GM12878 (cell line): ENCODE data around the gene DENND1A. TPM values are rescaled to one million over a fixed set of nuclear protein-coding genes. Genes with fewer than 3 reads are reported as not detected.

Source experiments
- ATAC-seq: fragments of 200-7000 bp; cut with Tn5 transposase; 3 replicates; pipeline ENCODE4 v1.9.1; 2020; ENCODE audit warnings: mild to moderate bottlenecking, moderate library complexity
- BruUV-seq: library from RNA; stranded (reverse); fragments of 400-500 nt; replicated peaks from 2 replicates; lab custom pipeline; 2021; lab: Mats Ljungman, UMichigan
- CTCF ChIA-PET: fragments of 300-600 bp; sonication (Branson Sonifier 250); formaldehyde crosslinking; extraction: SDS; loops from one replicate; lab custom pipeline; 2021; ENCODE audit warnings: inconsistent platforms; lab: Yijun Ruan, JAX
- POLR2A ChIA-PET: fragments of 350-600 bp; formaldehyde crosslinking; extraction: SDS; loops from one replicate; lab custom pipeline; 2021; ENCODE audit warnings: inconsistent platforms; lab: Charles Lee
- RAD21 ChIA-PET: fragments of 300-600 bp; sonication (Branson Sonifier 250); formaldehyde crosslinking; loops from one replicate; lab custom pipeline; 2023; ENCODE audit warnings: antibody characterized with exemption; ENCODE audit not compliant: unreplicated experiment; lab: Charles Lee
- SMC1A ChIA-PET: fragments of 300-600 bp; sonication (Branson Sonifier 250); formaldehyde crosslinking; loops from one replicate; lab custom pipeline; 2023; ENCODE audit not compliant: unreplicated experiment, uncharacterized antibody; lab: Charles Lee
- DNase-seq: peaks from one replicate; pipeline ENCODE4 v3.0.0-alpha.2; 2011; ENCODE audit warnings: low read depth, low spot score
- FAIRE-seq: peaks from 3 replicates; lab custom pipeline; 2011; peaks lifted over from hg19 to GRCh38; lab: Jason Lieb, UNC
- H2AFZ ChIP-seq: 2 replicates; pipeline ENCODE4 v1.6.0; 2011; ENCODE audit warnings: low read depth, low read length, control low read depth; ENCODE audit not compliant: control insufficient read depth
- H3K27ac ChIP-seq: 2 replicates; pipeline ENCODE4 v1.5.1; 2011; ENCODE audit warnings: control low read depth; ENCODE audit not compliant: control insufficient read depth, insufficient read depth
- H3K27me3 ChIP-seq, 2 experiments: replicated peaks in 1 of 2; 2 replicates each; pipeline versions ENCODE4 v1.6.0 to v1.6.1; 2011; ENCODE audit warnings: low read length in 1 of 2; ENCODE audit not compliant: control insufficient read depth in 2 of 2, insufficient read depth in 2 of 2
- H3K36me3 ChIP-seq, 2 experiments: 2 replicates each; pipeline ENCODE4 v1.5.1; 2011; ENCODE audit warnings: low read length in 1 of 2; ENCODE audit not compliant: control insufficient read depth in 2 of 2, insufficient read depth in 2 of 2
- H3K4me1 ChIP-seq: 2 replicates; pipeline ENCODE4 v1.6.1; 2011; ENCODE audit warnings: mild to moderate bottlenecking, low read length, moderate library complexity, mixed read lengths; ENCODE audit not compliant: control insufficient read depth, insufficient read depth
- H3K4me2 ChIP-seq: 2 replicates; pipeline ENCODE4 v1.6.0; 2011; ENCODE audit warnings: control low read depth; ENCODE audit not compliant: control insufficient read depth, insufficient read depth
- H3K4me3 ChIP-seq: fragments of 200-600 bp; sonication (generic); 2 replicates; pipeline ENCODE4 v1.5.1; 2016
- H3K79me2 ChIP-seq: 2 replicates; pipeline ENCODE4 v1.6.0; 2011; ENCODE audit warnings: low read length; ENCODE audit not compliant: control insufficient read depth, insufficient read depth
- H3K9ac ChIP-seq: 2 replicates; pipeline ENCODE4 v1.8.0; 2011; ENCODE audit warnings: low read length, control low read depth, mixed read lengths; ENCODE audit not compliant: control insufficient read depth, insufficient read depth
- H3K9me3 ChIP-seq: replicated peaks from 3 replicates; pipeline ENCODE4 v1.5.1; 2011; ENCODE audit warnings: mild to moderate bottlenecking, low read length; ENCODE audit not compliant: control insufficient read depth, insufficient read depth
- H4K20me1 ChIP-seq: 2 replicates; pipeline ENCODE4 v1.6.0; 2011; ENCODE audit not compliant: control insufficient read depth, insufficient read depth
- CBX5 ChIP-seq: sonication (generic); IDR thresholded peaks from 2 replicates; pipeline ENCODE4 v1.6.1; 2016; ENCODE audit warnings: low read depth, moderate library complexity, mild to moderate bottlenecking, inconsistent platforms
- GATAD2B ChIP-seq: fragments of 450-650 bp; conservative IDR thresholded peaks from 2 replicates; pipeline ENCODE4 v1.6.1; 2017; ENCODE audit warnings: low read depth, mild to moderate bottlenecking, moderate library complexity
- IKZF1 ChIP-seq: fragments of 450-650 bp; conservative IDR thresholded peaks from 2 replicates; pipeline ENCODE4 v1.6.1; 2017; ENCODE audit warnings: antibody characterized with exemption, mild to moderate bottlenecking
- JUNB ChIP-seq: IDR thresholded peaks from 2 replicates; pipeline ENCODE4 v1.6.1; 2016; ENCODE audit warnings: antibody characterized with exemption, mild to moderate bottlenecking
- JUND ChIP-seq: IDR thresholded peaks from 2 replicates; pipeline ENCODE4 v1.6.1; 2012; ENCODE audit warnings: low read depth, mild to moderate bottlenecking, low read length, improper control_type of control experiment, moderate library complexity
- NBN ChIP-seq: fragments of 450-650 bp; IDR thresholded peaks from 2 replicates; pipeline ENCODE4 v1.6.1; 2016
- NRF1 ChIP-seq: conservative IDR thresholded peaks from 2 replicates; pipeline ENCODE4 v1.6.1; 2011; ENCODE audit warnings: mild to moderate bottlenecking, low read depth, low read length, improper control_type of control experiment
- RAD21 ChIP-seq: IDR thresholded peaks from 2 replicates; pipeline ENCODE4 v1.6.1; 2011; ENCODE audit warnings: mild to moderate bottlenecking, low read depth, low read length, moderate library complexity; ENCODE audit not compliant: insufficient read depth
- RUNX3 ChIP-seq: IDR thresholded peaks from 2 replicates; pipeline ENCODE4 v1.6.1; 2012; ENCODE audit warnings: low read length, inconsistent platforms
- STAT1 ChIP-seq: fragments of 450-650 bp; conservative IDR thresholded peaks from 2 replicates; pipeline ENCODE4 v1.6.1; 2014; ENCODE audit warnings: antibody characterized with exemption, mild to moderate bottlenecking
- TCF12 ChIP-seq: IDR thresholded peaks from 2 replicates; pipeline ENCODE4 v1.6.1; 2011; ENCODE audit warnings: low read depth, mild to moderate bottlenecking, low read length
- ZBED1 ChIP-seq: IDR thresholded peaks from 2 replicates; pipeline ENCODE4 v1.6.1; 2016; ENCODE audit warnings: borderline replicate concordance
- ZBTB4 ChIP-seq: fragments of 450-650 bp; formaldehyde crosslinking; IDR thresholded peaks from 2 replicates; pipeline ENCODE4 v1.4.0; 2022; ENCODE audit warnings: mild to moderate bottlenecking, moderate library complexity
- ZNF217 ChIP-seq: fragments of 450-650 bp; IDR thresholded peaks from 2 replicates; pipeline ENCODE4 v1.6.1; 2017; ENCODE audit warnings: antibody characterized with exemption, mild to moderate bottlenecking
- WGBS: methylation state at CpG from one replicate; pipeline ENCODE4 v1.1.6; 2016; ENCODE audit warnings: low lambda C conversion rate; ENCODE audit not compliant: insufficient replicate concordance, insufficient coverage; ENCODE audit errors: missing lambda C conversion rate; 5-methylcytosine and 5-hydroxymethylcytosine counted together
- in situ Hi-C: fragments of 300-500 bp; cut with MboI; formaldehyde crosslinking; loops from 9 replicates; pipeline ENCODE4 v1.14.3; 2018; ENCODE audit warnings: mixed read lengths
- intact Hi-C: fragments of 100-400 bp; cut with micrococcal nuclease; formaldehyde crosslinking; loops from one replicate; pipeline ENCODE4 v1.14.2; 2022; ENCODE audit not compliant: unreplicated experiment
- polyA plus RNA-seq, 11 experiments: library from polyadenylated mRNA; depleted of rRNA in 4 of 11; unstranded in 6 of 11; stranded (reverse) in 5 of 11; fragments of >200 nt; fragmentation: Nextera tagmentation in 4 of 11; fragmentation: Illumina TruSeq in 1 of 11; extraction: Ambion mirVana in 4 of 11; extraction: Trizol in 1 of 11; gene quantifications; 1 replicate in 1 of 11; 2 replicates in 10 of 11; pipeline versions ENCODE4 v1.2.1 to v1.2.3, GENCODE V29; 2011 to 2016; ENCODE audit warnings: inconsistent platforms in 2 of 11, missing spikeins in 2 of 11, low read depth in 1 of 11
- total RNA-seq, 4 experiments: library from RNA; depleted of rRNA in 3 of 4; stranded (reverse); fragments of >200 nt in 3 of 4; fragmentation: Illumina TruSeq in 1 of 4; extraction: Trizol in 1 of 4; gene quantifications; 2 replicates each; pipeline versions ENCODE4 v1.2.1 to v1.2.3, GENCODE V29; 2013 to 2021
- TF ChIP-seq, protein P1 (sequence below): fragments of 450-650 bp; formaldehyde crosslinking; IDR thresholded peaks from 2 replicates; pipeline ENCODE4 v1.5.0; 2022; ENCODE audit warnings: mild to moderate bottlenecking, missing genetic modification characterization
- TF ChIP-seq, protein P2 (sequence below): fragments of 450-650 bp; conservative IDR thresholded peaks from 2 replicates; pipeline ENCODE4 v1.6.1; 2017; ENCODE audit warnings: mild to moderate bottlenecking, moderate library complexity

The DENND1A gene
- total and polyA plus RNA-seq, 10 of the 15 experiments (the other 5 are each of a cell fraction or from before 2014, with no cell fraction given) = 14.1 to 48.6 (median 35.2) TPM

DNA sequence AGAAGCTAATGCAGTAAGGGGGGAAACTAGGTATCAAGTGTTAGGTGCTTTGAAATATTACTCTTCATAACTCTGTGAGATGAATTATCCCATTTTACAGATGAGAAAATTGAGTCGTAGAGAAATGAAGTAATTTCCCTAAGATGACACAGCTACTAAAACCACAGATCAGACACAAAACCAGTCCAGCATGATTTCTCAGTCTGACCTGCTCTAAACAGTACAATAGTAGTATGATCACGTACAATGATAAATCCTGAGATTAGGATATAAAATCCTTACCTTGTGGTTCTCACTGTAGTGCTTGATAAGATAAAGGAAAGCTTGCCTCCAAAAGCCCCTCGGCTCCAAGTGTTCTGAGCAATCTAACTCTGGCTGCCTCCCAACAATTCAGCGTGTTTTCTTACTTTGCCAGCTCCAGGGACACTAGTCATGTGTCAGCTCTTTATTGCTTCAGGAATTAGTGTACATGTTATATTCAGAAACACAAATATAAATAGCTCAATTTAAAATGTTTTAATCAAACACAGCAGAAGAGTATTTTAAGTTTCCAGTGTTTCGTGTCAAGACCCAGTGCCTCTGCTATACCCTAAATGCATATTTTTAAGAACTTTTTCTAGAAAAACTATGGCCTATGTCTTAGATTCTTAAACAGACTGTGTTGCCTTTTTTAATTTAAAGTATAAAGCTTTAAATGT lies 243.6 kb downstream of the DENND1A start:
- DNase-seq (no peak), FAIRE-seq (no peak), ATAC-seq (peak; percentile 8; the same call in 1 of the 3 replicates)
- ChIA-PET RAD21 (interaction anchor here (1.1 to 4.4 kb wide), 10 partner anchors 10 to 368 kb away, joined by 3 to 20 read pairs (median 4); no protein-coding TSS in a partner anchor), CTCF (interaction anchor here (0.9 to 2.3 kb wide), 9 partner anchors 12 to 319 kb away, joined by 3 to 11 read pairs (median 4); no protein-coding TSS in a partner anchor), POLR2A (interaction anchor here (0.9 to 1.3 kb wide), 3 partner anchors 12 to 52 kb away, joined by 3 to 4 read pairs (median 3); no protein-coding TSS in a partner anchor), SMC1A (interaction anchor here (0.6 to 6.2 kb wide), 24 partner anchors 7 to 354 kb away, joined by 3 to 103 read pairs (median 6); no protein-coding TSS in a partner anchor)
- Histone ChIP-seq H3K36me3 (no peaks in the 10 kb centered on the region), H3K27me3 (no peaks in the 10 kb centered on the region), H3K9me3 (no peaks in the 10 kb centered on the region), H3K9ac (no peak overlapping the region), H3K79me2 (no peaks in the 10 kb centered on the region; the same call in 1 of the 2 replicates), H3K4me3 (no peak overlapping the region), H2AFZ (no peak overlapping the region), H3K27ac (no peak overlapping the region), H3K4me1 (peaks cover 33% of the 10 kb centered on the region), H3K4me2 (no peak overlapping the region), H4K20me1 (no peaks in the 10 kb centered on the region)
- in situ Hi-C loops (no loop called here), intact Hi-C loops (no loop called here)
- no TSS peak for BruUV-seq
- WGBS = 81% methylated on average over 5 of the region's 5 CpGs
- TF ChIP-seq, protein P1, sequence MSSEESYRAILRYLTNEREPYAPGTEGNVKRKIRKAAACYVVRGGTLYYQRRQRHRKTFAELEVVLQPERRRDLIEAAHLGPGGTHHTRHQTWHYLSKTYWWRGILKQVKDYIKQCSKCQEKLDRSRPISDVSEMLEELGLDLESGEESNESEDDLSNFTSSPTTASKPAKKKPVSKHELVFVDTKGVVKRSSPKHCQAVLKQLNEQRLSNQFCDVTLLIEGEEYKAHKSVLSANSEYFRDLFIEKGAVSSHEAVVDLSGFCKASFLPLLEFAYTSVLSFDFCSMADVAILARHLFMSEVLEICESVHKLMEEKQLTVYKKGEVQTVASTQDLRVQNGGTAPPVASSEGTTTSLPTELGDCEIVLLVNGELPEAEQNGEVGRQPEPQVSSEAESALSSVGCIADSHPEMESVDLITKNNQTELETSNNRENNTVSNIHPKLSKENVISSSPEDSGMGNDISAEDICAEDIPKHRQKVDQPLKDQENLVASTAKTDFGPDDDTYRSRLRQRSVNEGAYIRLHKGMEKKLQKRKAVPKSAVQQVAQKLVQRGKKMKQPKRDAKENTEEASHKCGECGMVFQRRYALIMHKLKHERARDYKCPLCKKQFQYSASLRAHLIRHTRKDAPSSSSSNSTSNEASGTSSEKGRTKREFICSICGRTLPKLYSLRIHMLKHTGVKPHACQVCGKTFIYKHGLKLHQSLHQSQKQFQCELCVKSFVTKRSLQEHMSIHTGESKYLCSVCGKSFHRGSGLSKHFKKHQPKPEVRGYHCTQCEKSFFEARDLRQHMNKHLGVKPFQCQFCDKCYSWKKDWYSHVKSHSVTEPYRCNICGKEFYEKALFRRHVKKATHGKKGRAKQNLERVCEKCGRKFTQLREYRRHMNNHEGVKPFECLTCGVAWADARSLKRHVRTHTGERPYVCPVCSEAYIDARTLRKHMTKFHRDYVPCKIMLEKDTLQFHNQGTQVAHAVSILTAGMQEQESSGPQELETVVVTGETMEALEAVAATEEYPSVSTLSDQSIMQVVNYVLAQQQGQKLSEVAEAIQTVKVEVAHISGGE (CRISPR knock-in tag) = no peak
- TF ChIP-seq JUNB = 0 out of 2 replicates have a peak, but pooled peaks have one; percentile 16
- TF ChIP-seq NBN = no peak
- no peak for TF ChIP-seq GATAD2B
- TF ChIP-seq ZBTB4 (CRISPR knock-in tag) = no peak
- TF ChIP-seq CBX5 = no peak
- peak; percentile 44; the same call in 1 of the 2 replicates for TF ChIP-seq RUNX3
- TF ChIP-seq, protein P2, sequence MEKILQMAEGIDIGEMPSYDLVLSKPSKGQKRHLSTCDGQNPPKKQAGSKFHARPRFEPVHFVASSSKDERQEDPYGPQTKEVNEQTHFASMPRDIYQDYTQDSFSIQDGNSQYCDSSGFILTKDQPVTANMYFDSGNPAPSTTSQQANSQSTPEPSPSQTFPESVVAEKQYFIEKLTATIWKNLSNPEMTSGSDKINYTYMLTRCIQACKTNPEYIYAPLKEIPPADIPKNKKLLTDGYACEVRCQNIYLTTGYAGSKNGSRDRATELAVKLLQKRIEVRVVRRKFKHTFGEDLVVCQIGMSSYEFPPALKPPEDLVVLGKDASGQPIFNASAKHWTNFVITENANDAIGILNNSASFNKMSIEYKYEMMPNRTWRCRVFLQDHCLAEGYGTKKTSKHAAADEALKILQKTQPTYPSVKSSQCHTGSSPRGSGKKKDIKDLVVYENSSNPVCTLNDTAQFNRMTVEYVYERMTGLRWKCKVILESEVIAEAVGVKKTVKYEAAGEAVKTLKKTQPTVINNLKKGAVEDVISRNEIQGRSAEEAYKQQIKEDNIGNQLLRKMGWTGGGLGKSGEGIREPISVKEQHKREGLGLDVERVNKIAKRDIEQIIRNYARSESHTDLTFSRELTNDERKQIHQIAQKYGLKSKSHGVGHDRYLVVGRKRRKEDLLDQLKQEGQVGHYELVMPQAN = no peak
- no peak for TF ChIP-seq JUND
- no peak for TF ChIP-seq TCF12
- no peak for TF ChIP-seq STAT1
- TF ChIP-seq NRF1 = no peak
- TF ChIP-seq RAD21 = no peak
- TF ChIP-seq ZBED1 = no peak
- TF ChIP-seq ZNF217 = peak; percentile 72; the same call in 1 of the 2 replicates
- TF ChIP-seq IKZF1 = no peak
